Activated T-cell treated with anti-CD3 and anti-CD28 coated beads for 24 hours (primary cell): ENCODE results near the gene PER1.

Experiments used
- DNase-seq: peaks from one replicate; pipeline ENCODE4 v3.0.0-alpha.2; 2020; ENCODE audit warnings: low read depth

The PER1 gene

GRCh38 chr17:8138672-8139371, 13.4 kb downstream of the PER1 start:
- peak; percentile 97 for DNase-seq

- no peak for DNase-seq
Measured at GRCh38 chr17:8138374-8138671, 13.9 kb downstream of the PER1 start.

GRCh38 chr17:8137645-8138373, 14.4 kb downstream of the PER1 start:
- DNase-seq, result no peak

GRCh38 chr17:8133941-8134340, 18.3 kb downstream of the PER1 start:
- no peak for DNase-seq

- DNase-seq, result no peak
Measured at GRCh38 chr17:8133399-8133798, 18.8 kb downstream of the PER1 start.

- no peak for DNase-seq
Measured at GRCh38 chr17:8131844-8132441, 20.3 kb downstream of the PER1 start.

GRCh38 chr17:8128125-8128784, 23.9 kb downstream of the PER1 start:
- DNase-seq, result no peak

GRCh38 chr17:8126491-8127066, 25.6 kb downstream of the PER1 start:
- DNase-seq, result no peak

- DNase-seq, result no peak
Measured at GRCh38 chr17:8125947-8126490, 26.2 kb downstream of the PER1 start.

GRCh38 chr17:8125154-8125946, 26.9 kb downstream of the PER1 start:
- DNase-seq, result peak; percentile 93

GRCh38 chr17:8124350-8125153, 27.7 kb downstream of the PER1 start:
- no peak for DNase-seq

- no peak for DNase-seq
Measured at GRCh38 chr17:8123695-8124349, 28.4 kb downstream of the PER1 start, which contains the start of gene HES7. Gene HES7, minus strand, starts transcription at chr17:8124106. Its CDS starts 22 bp downstream, at chr17:8124084.

GRCh38 chr17:8122924-8123694, 29.1 kb downstream of the PER1 start:
- DNase-seq, result no peak

GRCh38 chr17:8122422-8122923, 29.7 kb downstream of the PER1 start:
- no peak for DNase-seq

- no peak for DNase-seq
Measured at GRCh38 chr17:8121681-8122421, 30.4 kb downstream of the PER1 start.

GRCh38 chr17:8121407-8121680, 30.9 kb downstream of the PER1 start:
- DNase-seq, result no peak

- DNase-seq, result peak; percentile 83
Measured at GRCh38 chr17:8120520-8121406, 31.4 kb downstream of the PER1 start.
